Measurements from ENCODE around the gene LRRC63. TPM values are rescaled to one million over a fixed set of nuclear protein-coding genes. Genes with fewer than 3 reads are reported as not detected.
A peak's percentile ranks its signal among the peaks of the same experiment; 100 is the strongest.

Gene LRRC63
- total RNA-seq, 1 donor from 2014 or later, result not detected

DNA sequence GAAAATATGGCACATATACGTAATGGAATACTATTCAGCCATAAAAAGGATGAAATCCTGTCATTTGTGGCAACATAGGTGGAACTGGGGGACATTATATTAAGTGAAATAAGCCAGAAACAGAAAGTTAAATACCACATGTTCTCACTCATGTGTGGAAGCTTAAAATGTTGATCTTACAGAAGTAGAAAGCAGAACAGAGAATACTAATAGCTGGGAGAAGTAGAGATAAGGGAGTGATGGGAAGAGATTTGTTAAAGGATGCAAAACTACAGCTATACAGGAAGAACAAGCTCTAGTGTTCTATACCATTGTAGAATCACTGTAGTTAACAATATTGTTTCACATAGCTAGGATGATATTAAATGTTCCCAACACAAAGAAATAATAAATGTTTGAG is 107.3 kb downstream of the LRRC63 start:
- Mint-ChIP-seq H3K9me3 (ENCODE audit: unreplicated experiment) (peaks cover 5% of the 10 kb centered on the region), H3K4me1 (ENCODE audit: low read depth, unreplicated experiment) (no peaks in the 10 kb centered on the region), H3K27me3 (ENCODE audit: unreplicated experiment) (peaks cover 4% of the 10 kb centered on the region), H3K4me3 (ENCODE audit: unreplicated experiment) (no peak overlapping the region), H3K27ac (ENCODE audit: unreplicated experiment) (no peak overlapping the region), H3K36me3 (ENCODE audit: unreplicated experiment) (peaks cover 5% of the 10 kb centered on the region)
- DNase-seq, result no peak
- TF ChIP-seq, protein P1, sequence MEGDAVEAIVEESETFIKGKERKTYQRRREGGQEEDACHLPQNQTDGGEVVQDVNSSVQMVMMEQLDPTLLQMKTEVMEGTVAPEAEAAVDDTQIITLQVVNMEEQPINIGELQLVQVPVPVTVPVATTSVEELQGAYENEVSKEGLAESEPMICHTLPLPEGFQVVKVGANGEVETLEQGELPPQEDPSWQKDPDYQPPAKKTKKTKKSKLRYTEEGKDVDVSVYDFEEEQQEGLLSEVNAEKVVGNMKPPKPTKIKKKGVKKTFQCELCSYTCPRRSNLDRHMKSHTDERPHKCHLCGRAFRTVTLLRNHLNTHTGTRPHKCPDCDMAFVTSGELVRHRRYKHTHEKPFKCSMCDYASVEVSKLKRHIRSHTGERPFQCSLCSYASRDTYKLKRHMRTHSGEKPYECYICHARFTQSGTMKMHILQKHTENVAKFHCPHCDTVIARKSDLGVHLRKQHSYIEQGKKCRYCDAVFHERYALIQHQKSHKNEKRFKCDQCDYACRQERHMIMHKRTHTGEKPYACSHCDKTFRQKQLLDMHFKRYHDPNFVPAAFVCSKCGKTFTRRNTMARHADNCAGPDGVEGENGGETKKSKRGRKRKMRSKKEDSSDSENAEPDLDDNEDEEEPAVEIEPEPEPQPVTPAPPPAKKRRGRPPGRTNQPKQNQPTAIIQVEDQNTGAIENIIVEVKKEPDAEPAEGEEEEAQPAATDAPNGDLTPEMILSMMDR (IDR thresholded peaks at IDR 0.05; ENCODE audit: partially characterized antibody, unreplicated experiment), result no peak

- no peaks in the 10 kb centered on the region for H3K4me1 Mint-ChIP-seq (ENCODE audit: low read depth, unreplicated experiment)
- no peak for DNase-seq
- H3K36me3 Mint-ChIP-seq (ENCODE audit: unreplicated experiment), result peaks cover 2% of the 10 kb centered on the region
- H3K27ac Mint-ChIP-seq (ENCODE audit: unreplicated experiment), result no peak overlapping the region
- H3K4me3 Mint-ChIP-seq (ENCODE audit: unreplicated experiment), result no peak overlapping the region
- peaks cover 2% of the 10 kb centered on the region for H3K9me3 Mint-ChIP-seq (ENCODE audit: unreplicated experiment)
- H3K27me3 Mint-ChIP-seq (ENCODE audit: unreplicated experiment), result peaks cover 1% of the 10 kb centered on the region
- TF ChIP-seq, protein P1 (IDR thresholded peaks at IDR 0.05; ENCODE audit: partially characterized antibody, unreplicated experiment), result no peak
Measured at GRCh38 chr13:46320406-46320805, 108.7 kb downstream of the LRRC63 start.

DNA sequence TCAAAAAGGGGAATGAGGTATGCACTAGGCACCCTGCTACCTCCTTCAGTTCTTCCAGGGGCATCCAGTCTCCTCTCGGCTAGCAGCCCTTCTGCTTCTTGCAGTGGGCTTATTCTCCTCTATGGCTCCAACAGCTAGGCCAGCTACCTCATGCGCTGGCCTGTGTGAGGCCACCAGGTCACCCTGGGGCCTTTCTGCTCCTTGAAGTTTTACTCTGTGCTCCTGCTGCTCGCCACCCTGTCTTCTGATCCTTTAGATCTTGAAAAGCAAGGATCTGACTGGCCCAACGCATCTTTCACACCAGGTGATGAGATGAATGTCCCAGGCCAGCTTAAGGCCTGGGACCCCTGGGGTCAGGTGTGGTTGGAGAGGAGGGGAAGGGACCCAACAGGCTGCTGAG is 109.1 kb downstream of the LRRC63 start:
- Mint-ChIP-seq H3K27me3 (ENCODE audit: unreplicated experiment) (no peaks in the 10 kb centered on the region), H3K4me3 (ENCODE audit: unreplicated experiment) (no peak overlapping the region), H3K4me1 (ENCODE audit: low read depth, unreplicated experiment) (no peaks in the 10 kb centered on the region), H3K36me3 (ENCODE audit: unreplicated experiment) (no peaks in the 10 kb centered on the region), H3K27ac (ENCODE audit: unreplicated experiment) (no peak overlapping the region), H3K9me3 (ENCODE audit: unreplicated experiment) (no peaks in the 10 kb centered on the region)
- no peak for DNase-seq
- TF ChIP-seq, protein P1 (IDR thresholded peaks at IDR 0.05; ENCODE audit: partially characterized antibody, unreplicated experiment), result no peak

DNA sequence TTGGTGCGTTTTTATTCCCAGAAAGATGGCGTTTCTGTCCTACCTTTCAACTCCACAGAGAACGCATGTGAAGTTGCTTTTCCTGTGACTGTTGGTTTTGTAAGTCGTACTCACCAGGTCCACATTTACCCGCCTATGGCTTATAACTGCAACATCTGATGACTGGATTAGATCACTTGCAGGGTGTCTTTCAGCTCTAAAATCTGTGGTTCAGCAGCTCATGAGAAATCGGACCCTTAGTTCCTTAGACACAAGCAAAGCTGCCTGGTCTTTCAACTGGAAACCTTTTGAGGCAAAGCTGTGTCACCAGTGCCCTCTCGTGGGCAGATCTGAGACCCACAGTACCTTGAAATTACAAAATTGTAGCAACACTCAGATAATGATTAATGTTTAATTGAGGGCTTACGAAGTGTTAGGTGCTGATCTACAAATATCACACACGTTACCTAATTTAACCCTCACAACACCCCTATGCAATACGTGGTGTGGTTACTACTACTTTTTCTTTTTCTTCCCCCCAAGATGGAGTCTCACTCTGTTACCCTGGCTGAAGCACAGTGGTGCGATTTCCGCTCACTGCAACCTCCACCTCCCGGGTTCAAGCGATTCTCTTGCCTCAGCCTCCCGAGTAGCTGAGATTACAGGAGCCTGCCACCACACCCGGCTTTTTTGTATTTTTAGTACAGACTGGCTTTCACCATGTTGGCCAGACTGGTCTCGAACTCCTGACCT is 109.9 kb downstream of the LRRC63 start:
- Mint-ChIP-seq H3K9me3 (ENCODE audit: unreplicated experiment) (no peaks in the 10 kb centered on the region), H3K27me3 (ENCODE audit: unreplicated experiment) (no peaks in the 10 kb centered on the region), H3K27ac (ENCODE audit: unreplicated experiment) (no peak overlapping the region), H3K4me3 (ENCODE audit: unreplicated experiment) (no peak overlapping the region), H3K4me1 (ENCODE audit: low read depth, unreplicated experiment) (no peaks in the 10 kb centered on the region), H3K36me3 (ENCODE audit: unreplicated experiment) (no peaks in the 10 kb centered on the region)
- TF ChIP-seq, protein P1 (IDR thresholded peaks at IDR 0.05; ENCODE audit: partially characterized antibody, unreplicated experiment), result peak; percentile 61
- peak; percentile 67 for DNase-seq

GRCh38 chr13:46324976-46325375 is 113.2 kb downstream of the LRRC63 start:
- H3K4me3 Mint-ChIP-seq (ENCODE audit: unreplicated experiment), result no peak overlapping the region
- no peaks in the 10 kb centered on the region for H3K27me3 Mint-ChIP-seq (ENCODE audit: unreplicated experiment)
- no peak for DNase-seq
- no peaks in the 10 kb centered on the region for H3K36me3 Mint-ChIP-seq (ENCODE audit: unreplicated experiment)
- H3K4me1 Mint-ChIP-seq (ENCODE audit: low read depth, unreplicated experiment), result peaks cover 9% of the 10 kb centered on the region
- H3K27ac Mint-ChIP-seq (ENCODE audit: unreplicated experiment), result no peak overlapping the region
- TF ChIP-seq, protein P1 (IDR thresholded peaks at IDR 0.05; ENCODE audit: partially characterized antibody, unreplicated experiment), result no peak
- no peaks in the 10 kb centered on the region for H3K9me3 Mint-ChIP-seq (ENCODE audit: unreplicated experiment)
